Measurements from ENCODE around the gene MYH11.
"Not testable (repeated sequence)": the region's sequence is repeated elsewhere in the genome, so short reads cannot be mapped to it uniquely, and the experiment has no call there.

MYH11 gene

GRCh38 chr16:15752717-15753488 is 103.9 kb downstream of the MYH11 start:
- DNase-seq (ENCODE audit: low read depth, low spot score), result no peak

GRCh38 chr16:15751940-15752339 is 104.9 kb downstream of the MYH11 start:
- no peak for DNase-seq (ENCODE audit: low read depth, low spot score)

DNA sequence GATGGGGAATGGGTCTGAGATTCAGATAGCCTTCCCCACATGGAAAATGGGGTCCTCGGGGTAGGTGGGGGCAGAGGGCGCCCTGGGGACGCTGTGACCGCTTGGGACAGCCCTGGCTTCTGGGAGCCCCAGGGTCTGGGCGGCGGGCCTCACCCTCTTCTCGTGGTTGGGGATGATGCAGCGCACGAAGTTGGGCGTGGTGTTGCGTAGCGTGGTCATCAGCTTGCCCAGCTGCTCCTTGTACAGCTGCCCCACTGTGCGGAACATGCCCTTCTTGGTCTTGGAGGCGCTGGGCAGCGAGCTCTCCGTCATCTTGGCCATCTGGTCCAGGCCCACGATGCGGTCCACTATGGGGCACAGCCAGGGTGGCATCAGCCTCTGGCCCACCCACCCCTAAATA is 106.8 kb downstream of the MYH11 start:
- DNase-seq (ENCODE audit: low read depth, low spot score), result no peak

GRCh38 chr16:15749371-15749770 is 107.5 kb downstream of the MYH11 start:
- DNase-seq (ENCODE audit: low read depth, low spot score), result peak; percentile 7

DNA sequence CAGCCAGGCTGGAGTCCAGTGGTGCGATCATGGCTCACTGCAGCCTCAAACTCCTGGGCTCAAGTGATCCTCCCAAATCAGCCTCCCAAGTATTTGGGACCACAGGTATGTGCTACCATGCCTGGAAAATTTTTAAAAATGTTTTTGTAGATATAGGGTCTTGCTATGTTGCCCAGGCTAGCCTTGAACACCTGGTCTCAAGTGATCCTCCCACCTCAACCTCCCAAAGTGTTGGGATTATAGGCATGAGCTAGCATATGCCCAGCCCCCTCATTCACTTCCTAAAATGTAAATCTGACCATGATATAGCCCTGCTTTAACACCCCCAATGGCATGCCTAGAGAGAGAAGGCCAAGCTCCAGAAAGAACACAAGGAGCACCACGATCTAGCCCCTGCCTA is 108.2 kb downstream of the MYH11 start:
- DNase-seq (ENCODE audit: low read depth, low spot score), result no peak

DNA sequence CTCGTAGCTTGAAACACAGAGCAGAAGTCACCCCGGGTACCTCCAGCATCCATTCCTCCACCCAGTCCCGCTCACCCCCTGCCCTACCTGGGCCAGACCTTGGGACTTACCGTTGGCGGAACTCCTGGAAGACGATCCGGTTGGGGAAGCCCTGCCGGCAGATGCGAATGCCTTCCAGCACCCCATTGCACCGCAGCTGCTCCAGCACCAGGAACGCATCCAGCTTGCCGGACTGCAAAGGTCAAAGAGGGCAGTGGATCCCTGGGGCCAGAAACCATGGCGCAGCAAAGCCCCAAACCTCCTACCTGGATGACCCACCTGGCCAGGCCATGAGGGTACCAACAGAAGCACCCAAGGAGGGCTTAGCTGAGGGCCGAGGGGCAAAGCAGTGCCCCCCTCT is 108.9 kb downstream of the MYH11 start:
- DNase-seq (ENCODE audit: low read depth, low spot score), result no peak

DNA sequence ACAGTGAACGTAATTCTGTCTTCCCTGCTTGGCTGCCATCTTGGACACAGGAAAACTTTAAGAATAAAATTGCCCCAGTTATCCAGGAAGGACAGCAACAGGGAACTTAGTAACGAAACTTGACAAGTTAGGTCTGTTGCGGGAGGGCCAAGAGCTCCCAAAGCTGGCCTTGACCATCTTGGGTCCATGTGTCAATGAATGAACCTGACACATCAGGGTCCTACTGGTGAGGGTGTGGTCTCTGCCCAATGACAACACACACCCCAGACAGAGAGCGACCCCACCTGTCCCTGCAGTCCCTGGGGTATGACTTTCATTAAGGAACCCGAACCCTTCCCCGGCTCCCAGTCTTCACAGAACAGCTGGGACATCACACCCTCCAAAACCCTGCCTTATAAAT is 110.5 kb downstream of the MYH11 start:
- no peak for DNase-seq (ENCODE audit: low read depth, low spot score)

GRCh38 chr16:15743657-15744056 is 113.2 kb downstream of the MYH11 start:
- DNase-seq (ENCODE audit: low read depth, low spot score), result no peak

DNA sequence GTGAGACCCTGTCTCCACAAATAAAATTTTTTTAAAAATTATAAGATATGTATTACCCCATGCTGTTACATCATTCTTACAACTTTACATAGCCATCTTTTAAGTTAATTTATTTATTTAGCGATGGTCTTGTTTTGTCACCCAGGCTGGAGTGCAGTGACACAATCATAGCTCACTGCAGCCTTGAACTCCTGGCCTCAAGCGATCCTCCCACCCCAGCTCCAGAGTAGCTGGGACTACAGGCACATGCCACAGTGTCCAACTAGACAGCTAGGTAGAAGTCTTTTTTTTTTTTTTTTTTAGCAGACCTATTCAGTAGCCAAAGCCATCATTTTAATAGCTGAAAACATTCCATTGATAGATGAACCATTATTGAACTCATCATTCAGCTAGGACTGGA is 114.1 kb downstream of the MYH11 start:
- no peak for DNase-seq (ENCODE audit: low read depth, low spot score)

GRCh38 chr16:15741207-15741871 is 115.5 kb downstream of the MYH11 start:
- DNase-seq (ENCODE audit: low read depth, low spot score), result no peak

GRCh38 chr16:15739950-15740349 is 116.9 kb downstream of the MYH11 start:
- no peak for DNase-seq (ENCODE audit: low read depth, low spot score)

DNA sequence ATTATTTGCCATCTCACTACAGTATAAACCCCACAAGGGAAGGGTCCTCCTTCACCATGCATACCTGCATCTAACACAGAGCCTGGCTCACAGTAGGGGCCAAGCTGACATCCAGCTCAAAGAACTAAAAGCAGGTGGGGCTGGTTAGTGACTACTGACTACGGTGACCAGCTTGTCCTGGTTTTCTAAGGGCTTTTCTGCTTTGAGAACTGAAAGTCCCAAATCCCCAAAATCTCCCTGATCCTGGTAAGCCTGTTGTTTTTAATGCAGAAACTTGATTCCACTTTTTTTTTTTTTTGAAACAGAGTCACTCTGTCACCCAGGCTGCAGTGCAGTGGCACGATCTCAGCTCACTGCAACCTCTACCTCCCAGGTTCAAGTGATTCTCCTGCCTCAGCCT is 117.4 kb downstream of the MYH11 start:
- DNase-seq (ENCODE audit: low read depth, low spot score), result no peak

DNA sequence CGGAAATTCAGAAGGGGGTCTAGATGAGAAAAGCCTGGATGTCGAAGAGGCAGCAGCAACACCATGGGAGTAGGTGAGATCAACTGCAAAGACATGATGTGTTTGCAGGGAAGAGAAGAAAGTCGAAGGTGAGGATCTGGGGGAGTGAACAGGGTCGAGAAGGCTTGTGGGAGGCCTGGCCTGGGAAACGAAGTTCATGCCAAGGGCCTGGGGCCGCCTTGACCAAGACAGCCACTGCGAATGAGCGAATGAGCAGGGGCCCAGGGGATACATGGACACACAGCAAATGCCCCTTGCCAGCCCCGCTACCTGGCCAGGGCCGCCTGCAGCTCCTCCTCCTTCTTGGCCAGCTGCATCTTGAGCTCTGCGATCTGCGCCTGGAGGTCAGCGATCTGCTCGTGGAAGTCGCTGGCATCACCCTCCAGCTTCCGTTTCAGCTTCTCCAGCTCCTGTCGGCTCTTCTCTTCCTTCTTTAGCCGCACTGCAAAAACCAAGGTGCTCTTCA is 119.6 kb downstream of the MYH11 start:
- DNase-seq (ENCODE audit: low read depth, low spot score), result no peak

DNA sequence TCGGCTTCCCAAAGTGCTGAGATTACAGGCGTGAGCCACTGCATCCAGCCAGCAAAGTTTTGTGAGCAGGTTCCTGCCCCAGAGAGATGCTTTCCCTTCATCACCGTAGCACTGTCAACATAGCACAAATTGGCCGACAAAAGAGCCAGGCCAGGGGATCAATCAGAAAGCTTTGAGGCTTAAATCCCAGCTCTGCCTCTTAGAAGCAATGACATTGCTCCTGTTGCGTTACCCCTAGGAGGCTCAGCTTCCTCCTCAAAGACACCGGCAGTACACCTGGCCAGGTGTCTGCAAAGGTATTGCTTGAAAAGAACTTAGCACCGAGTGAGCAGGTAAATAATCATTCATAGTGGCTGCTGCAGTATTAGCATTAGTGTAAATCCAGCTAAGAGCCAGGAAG is 120.3 kb downstream of the MYH11 start:
- DNase-seq (ENCODE audit: low read depth, low spot score), result no peak

- DNase-seq (ENCODE audit: low read depth, low spot score), result no peak
These were observed 121.2 kb downstream of the MYH11 start for GRCh38 chr16:15735610-15736009.

DNA sequence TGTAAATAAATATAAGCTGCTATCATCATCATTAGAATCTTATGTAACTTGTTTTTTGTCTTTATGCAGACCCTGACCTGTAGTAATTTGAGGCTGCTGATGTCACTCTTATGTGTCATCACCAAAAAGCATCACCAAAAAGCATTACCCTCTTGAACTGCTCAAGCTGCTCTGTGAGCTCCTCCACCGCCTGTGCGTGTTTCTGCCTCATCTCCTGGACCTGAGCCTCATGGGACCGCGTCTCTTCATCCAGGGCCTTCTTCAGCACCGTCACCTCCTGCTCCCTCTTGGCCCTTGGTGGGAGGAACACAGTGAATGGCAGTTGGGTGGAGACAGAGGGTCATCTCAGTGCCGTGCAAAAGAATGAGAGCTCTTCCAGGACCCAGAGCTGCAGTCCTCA is 124.4 kb downstream of the MYH11 start:
- DNase-seq (ENCODE audit: low read depth, low spot score), result no peak

DNA sequence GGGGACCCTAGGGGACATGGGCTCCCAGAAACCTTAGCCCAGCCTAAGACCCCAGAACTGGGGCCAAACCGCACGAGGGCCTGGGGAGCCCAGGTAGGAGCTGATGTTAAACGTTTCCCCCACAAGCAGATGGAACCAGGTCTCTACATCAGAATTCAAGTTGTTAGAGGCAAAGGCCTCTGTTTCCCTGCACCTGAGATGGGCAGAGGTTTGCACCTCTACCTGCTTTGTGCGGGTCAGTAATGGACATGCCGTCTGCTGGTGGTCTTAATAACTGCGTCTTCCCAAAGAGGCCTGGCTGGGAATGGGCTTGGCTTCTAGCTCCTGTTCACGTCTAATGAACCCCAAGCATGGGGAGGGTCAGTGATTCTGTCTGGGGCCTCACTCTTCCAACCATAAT is 127.7 kb downstream of the MYH11 start:
- no peak for DNase-seq (ENCODE audit: low read depth, low spot score)

DNA sequence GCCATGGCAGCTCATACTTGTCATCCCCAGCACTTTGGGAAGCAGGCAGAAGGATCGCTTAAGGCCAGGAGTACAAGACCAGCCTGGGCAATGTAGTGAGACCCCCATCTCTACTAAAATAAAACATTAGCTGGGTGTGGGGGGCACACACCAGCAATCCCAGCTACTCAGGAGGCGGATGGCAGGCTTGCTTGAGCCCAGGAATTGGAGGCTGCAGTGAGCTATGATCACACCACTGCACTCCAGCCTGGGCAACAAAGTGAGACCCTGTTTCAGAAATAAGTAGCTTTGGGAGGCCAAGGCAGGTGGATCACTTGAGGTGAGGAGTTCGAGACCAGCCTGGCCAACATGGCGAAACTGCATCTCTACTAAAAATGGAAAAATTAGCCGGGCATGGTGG is 129.1 kb downstream of the MYH11 start:
- DNase-seq (ENCODE audit: low read depth, low spot score), result not testable (repeated sequence)

- DNase-seq (ENCODE audit: low read depth, low spot score), result no peak
These were observed 130.1 kb downstream of the MYH11 start for GRCh38 chr16:15726715-15727114.

- no peak for DNase-seq (ENCODE audit: low read depth, low spot score)
These were observed 131.1 kb downstream of the MYH11 start for GRCh38 chr16:15725641-15726240.

DNA sequence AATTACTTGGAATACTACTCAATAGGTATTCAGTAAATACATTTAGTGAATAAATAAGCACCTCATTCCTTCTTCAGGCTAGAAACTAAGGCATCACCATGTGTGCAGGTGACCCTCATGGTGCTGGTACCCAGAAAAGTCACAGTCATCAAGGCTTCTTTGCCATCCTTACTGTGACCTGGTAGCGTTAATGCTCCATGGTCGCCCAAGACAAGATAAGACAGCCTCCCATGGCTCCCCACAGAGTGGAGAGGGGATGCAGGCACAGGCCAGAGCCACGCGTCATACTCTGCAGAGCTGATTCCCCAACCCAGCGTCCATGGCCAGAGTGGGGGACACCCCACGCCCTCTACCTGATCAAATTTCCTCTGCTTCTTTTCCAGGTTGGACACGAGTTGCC is 133.0 kb downstream of the MYH11 start:
- DNase-seq (ENCODE audit: low read depth, low spot score), result no peak

DNA sequence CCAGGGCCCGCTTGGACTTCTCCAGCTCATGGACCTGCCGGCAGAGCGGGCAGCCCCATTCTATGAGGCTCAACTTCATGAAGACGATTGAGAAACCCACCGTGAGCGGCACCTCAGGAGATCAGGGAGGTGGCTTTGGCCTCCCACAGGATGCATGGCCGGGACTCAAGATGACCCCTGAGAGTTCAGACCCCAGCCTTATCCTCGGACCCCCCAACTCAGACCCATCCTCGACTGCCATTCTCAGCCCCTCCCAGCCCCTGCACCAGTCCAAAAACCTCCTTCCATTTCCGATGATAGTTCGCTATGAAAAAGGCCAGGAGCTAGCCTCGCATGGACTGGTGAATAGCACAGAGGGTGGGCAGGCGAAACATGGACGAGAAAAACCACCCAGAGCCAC is 135.8 kb downstream of the MYH11 start:
- DNase-seq (ENCODE audit: low read depth, low spot score), result no peak

Measured in ELF-1 (cell line).